ENCODE measurements around the gene HNF4A. TPM values are rescaled to one million over a fixed set of nuclear protein-coding genes. Genes with fewer than 3 reads are reported as not detected.
A peak's percentile ranks its signal among the peaks of the same experiment; 100 is the strongest.

The HNF4A gene
- total and polyA plus RNA-seq, 2 of the 13 experiments (the other 11 are each of a cell fraction or from before 2014, with no cell fraction given): 80.9 to 169 TPM

- TF ChIP-seq TMF1 (CRISPR knock-in tag; IDR thresholded peaks at IDR 0.05; ENCODE audit: low read depth) (no peak), BCLAF1 (IDR thresholded peaks at IDR 0.05) (no peak), DNMT3B (CRISPR knock-in tag; conservative IDR thresholded peaks at IDR 0.05) (no peak), ARID2 (CRISPR knock-in tag; IDR thresholded peaks at IDR 0.05; ENCODE audit: borderline replicate concordance) (no peak), IRF2 (CRISPR knock-in tag; IDR thresholded peaks at IDR 0.05) (no peak), NR3C1 (CRISPR knock-in tag; IDR thresholded peaks at IDR 0.05) (no peak), ZNF326 (CRISPR knock-in tag; IDR thresholded peaks at IDR 0.05; ENCODE audit: borderline replicate concordance) (no peak), SNAPC2 (CRISPR knock-in tag; IDR thresholded peaks at IDR 0.05) (no peak), BCL3 (CRISPR knock-in tag; IDR thresholded peaks at IDR 0.05) (no peak), CSRNP1 (CRISPR knock-in tag; IDR thresholded peaks at IDR 0.05) (peak; percentile 38; the same call in 1 of the 2 replicates), ZNF546 (CRISPR knock-in tag; conservative IDR thresholded peaks at IDR 0.05) (no peak), ESRRA (CRISPR knock-in tag; IDR thresholded peaks at IDR 0.05; ENCODE audit: low read depth) (no peak), ZNF788 (CRISPR knock-in tag; IDR thresholded peaks at IDR 0.05; ENCODE audit: borderline replicate concordance) (no peak), SRF (IDR thresholded peaks at IDR 0.05; ENCODE audit: low read depth, low read length) (no peak), CREM (IDR thresholded peaks at IDR 0.05) (no peak), CREM (CRISPR knock-in tag; IDR thresholded peaks at IDR 0.05) (no peak), CREB3 (CRISPR knock-in tag; IDR thresholded peaks at IDR 0.05) (no peak), HMG20B (CRISPR knock-in tag; conservative IDR thresholded peaks at IDR 0.05) (no peak), MYC (CRISPR knock-in tag; IDR thresholded peaks at IDR 0.05; ENCODE audit: borderline replicate concordance) (no peak)
- TF ChIP-seq, protein P1, sequence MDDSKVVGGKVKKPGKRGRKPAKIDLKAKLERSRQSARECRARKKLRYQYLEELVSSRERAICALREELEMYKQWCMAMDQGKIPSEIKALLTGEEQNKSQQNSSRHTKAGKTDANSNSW (CRISPR knock-in tag; IDR thresholded peaks at IDR 0.05; ENCODE audit: borderline replicate concordance): no peak
- TF ChIP-seq, protein P2, sequence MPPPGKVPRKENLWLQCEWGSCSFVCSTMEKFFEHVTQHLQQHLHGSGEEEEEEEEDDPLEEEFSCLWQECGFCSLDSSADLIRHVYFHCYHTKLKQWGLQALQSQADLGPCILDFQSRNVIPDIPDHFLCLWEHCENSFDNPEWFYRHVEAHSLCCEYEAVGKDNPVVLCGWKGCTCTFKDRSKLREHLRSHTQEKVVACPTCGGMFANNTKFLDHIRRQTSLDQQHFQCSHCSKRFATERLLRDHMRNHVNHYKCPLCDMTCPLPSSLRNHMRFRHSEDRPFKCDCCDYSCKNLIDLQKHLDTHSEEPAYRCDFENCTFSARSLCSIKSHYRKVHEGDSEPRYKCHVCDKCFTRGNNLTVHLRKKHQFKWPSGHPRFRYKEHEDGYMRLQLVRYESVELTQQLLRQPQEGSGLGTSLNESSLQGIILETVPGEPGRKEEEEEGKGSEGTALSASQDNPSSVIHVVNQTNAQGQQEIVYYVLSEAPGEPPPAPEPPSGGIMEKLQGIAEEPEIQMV (CRISPR knock-in tag; IDR thresholded peaks at IDR 0.05; ENCODE audit: low read depth): no peak; the same call in 1 of the 2 replicates
- TF ChIP-seq, protein P3, sequence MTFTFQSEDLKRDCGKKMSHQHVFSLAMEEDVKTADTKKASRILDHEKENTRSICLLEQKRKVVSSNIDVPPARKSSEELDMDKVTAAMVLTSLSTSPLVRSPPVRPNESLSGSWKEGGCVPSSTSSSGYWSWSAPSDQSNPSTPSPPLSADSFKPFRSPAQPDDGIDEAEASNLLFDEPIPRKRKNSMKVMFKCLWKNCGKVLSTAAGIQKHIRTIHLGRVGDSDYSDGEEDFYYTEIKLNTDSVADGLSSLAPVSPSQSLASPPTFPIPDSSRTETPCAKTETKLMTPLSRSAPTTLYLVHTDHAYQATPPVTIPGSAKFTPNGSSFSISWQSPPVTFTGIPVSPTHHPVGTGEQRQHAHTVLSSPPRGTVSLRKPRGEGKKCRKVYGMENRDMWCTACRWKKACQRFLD (CRISPR knock-in tag; IDR thresholded peaks at IDR 0.05; ENCODE audit: borderline replicate concordance): no peak
Measured at GRCh38 chr20:44409132-44409600, 53.7 kb downstream of the HNF4A start (continued).
